ENCODE data around the gene TNFRSF13B. TPM values are rescaled to one million over a fixed set of nuclear protein-coding genes. Genes with fewer than 3 reads are reported as not detected.

Gene TNFRSF13B
- total and polyA plus RNA-seq, 10 of the 15 experiments (the other 5 are each of a cell fraction or from before 2014, with no cell fraction given): 15.5 to 231 (median 119) TPM

GRCh38 chr17:16939208-16939576, 32.7 kb downstream of the TNFRSF13B start (continued):
- TF ChIP-seq BHLHE40 (IDR thresholded peaks at IDR 0.05; ENCODE audit: borderline replicate concordance in 1 of 2, low read depth in 2 of 2, low read length in 1 of 2) (no peak), IKZF1 (conservative IDR thresholded peaks at IDR 0.05) (no peak), ZNF687 (IDR thresholded peaks at IDR 0.05) (no peak)

DNA sequence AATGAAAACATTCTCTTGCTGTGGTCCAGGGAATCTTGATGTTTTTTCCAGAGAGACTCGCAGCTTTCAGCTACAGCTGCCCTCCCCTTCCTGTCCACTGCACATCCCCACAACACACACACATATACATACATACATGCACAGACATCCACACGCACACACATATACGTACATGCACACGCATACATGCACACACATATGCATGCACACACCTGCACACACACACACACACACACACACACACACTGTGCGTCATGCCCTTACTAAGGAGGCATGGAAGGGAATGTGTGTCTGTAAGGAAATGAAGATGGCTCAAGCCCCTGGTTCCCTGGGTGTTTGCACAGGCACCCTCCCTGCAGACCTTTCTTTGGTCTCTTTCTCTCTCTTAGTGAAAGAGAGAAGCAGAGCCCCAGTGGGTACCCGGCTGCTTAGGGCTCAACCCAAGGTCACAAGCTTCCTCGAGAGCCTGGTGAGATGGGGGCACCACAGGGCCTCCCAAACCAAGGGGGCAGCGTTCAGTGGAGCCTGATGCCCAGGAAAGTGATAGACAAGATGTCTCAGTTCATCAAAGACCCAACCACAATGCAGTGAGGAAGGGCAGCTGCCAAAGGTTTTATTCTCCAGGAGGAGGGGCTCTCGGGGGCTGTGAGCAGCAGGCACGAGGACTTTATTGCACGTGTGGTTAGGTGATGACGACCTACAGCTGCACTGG, 33.3 kb downstream of the TNFRSF13B start:
- Histone ChIP-seq H3K4me1 (ENCODE audit: control insufficient read depth, insufficient read depth, low read length) (no peaks in the 10 kb centered on the region), H3K9ac (ENCODE audit: control insufficient read depth, insufficient read depth, low read length) (no peak overlapping the region), H2AFZ (ENCODE audit: control insufficient read depth, low read depth, low read length) (no peak overlapping the region), H3K79me2 (ENCODE audit: control insufficient read depth, insufficient read depth, low read length) (peaks cover 11% of the 10 kb centered on the region), H3K27ac (ENCODE audit: control insufficient read depth, insufficient read depth) (no peak overlapping the region), H3K36me3 (ENCODE audit: control insufficient read depth in 2 of 2, insufficient read depth in 2 of 2, low read length in 1 of 2) (peaks cover 53 to 59% of the 10 kb centered on the region in 2 experiments), H3K4me2 (ENCODE audit: control insufficient read depth, insufficient read depth) (no peak overlapping the region), H3K27me3 (replicated peaks in 1 of 2; ENCODE audit: control insufficient read depth in 2 of 2, insufficient read depth in 2 of 2, low read length in 1 of 2) (no peaks in the 10 kb centered on the region), H3K4me3 (no peak overlapping the region), H4K20me1 (ENCODE audit: control insufficient read depth, insufficient read depth) (no peaks in the 10 kb centered on the region; the same call in 1 of the 2 replicates), H3K9me3 (replicated peaks; ENCODE audit: control insufficient read depth, insufficient read depth, low read length) (no peaks in the 10 kb centered on the region)
- ChIA-PET RAD21 (ENCODE audit: unreplicated experiment) (interaction anchor here (0.8 kb wide), 1 partner anchor 52 kb away, joined by 3 read pairs; no protein-coding TSS in a partner anchor), CTCF (interaction anchor here (1.2 kb wide), 1 partner anchor 53 kb away, joined by 3 read pairs; no protein-coding TSS in a partner anchor), POLR2A (no interaction called here), SMC1A (ENCODE audit: uncharacterized antibody, unreplicated experiment) (no interaction called here)
- FAIRE-seq (no peak), ATAC-seq (no peak), DNase-seq (ENCODE audit: low read depth, low spot score) (no peak)
- TF ChIP-seq SMARCA5 (IDR thresholded peaks at IDR 0.05): no peak
- 0 out of 2 replicates have a peak, but pooled peaks have one; percentile 23 for TF ChIP-seq POLR2AphosphoS5 (IDR thresholded peaks at IDR 0.05; ENCODE audit: low read length)
- TF ChIP-seq, protein P1, sequence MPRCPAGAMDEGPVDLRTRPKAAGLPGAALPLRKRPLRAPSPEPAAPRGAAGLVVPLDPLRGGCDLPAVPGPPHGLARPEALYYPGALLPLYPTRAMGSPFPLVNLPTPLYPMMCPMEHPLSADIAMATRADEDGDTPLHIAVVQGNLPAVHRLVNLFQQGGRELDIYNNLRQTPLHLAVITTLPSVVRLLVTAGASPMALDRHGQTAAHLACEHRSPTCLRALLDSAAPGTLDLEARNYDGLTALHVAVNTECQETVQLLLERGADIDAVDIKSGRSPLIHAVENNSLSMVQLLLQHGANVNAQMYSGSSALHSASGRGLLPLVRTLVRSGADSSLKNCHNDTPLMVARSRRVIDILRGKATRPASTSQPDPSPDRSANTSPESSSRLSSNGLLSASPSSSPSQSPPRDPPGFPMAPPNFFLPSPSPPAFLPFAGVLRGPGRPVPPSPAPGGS (IDR thresholded peaks at IDR 0.05; ENCODE audit: borderline replicate concordance, insufficient read depth, low read depth, low read length, poor library complexity, severe bottlenecking): peak; percentile 40
- TF ChIP-seq POLR2A (IDR thresholded peaks at IDR 0.05; ENCODE audit: low read depth, low read length): peak; percentile 42; the same call in 1 of the 2 replicates
- TF ChIP-seq BHLHE40 (IDR thresholded peaks at IDR 0.05; ENCODE audit: borderline replicate concordance in 1 of 2, low read depth in 2 of 2, low read length in 1 of 2): peak in 1 of 2 experiments; percentile 46; a peak in 1 of 4 replicates
- TF ChIP-seq POLR2AphosphoS2 (IDR thresholded peaks at IDR 0.05; ENCODE audit: low read depth, low read length): 0 out of 2 replicates have a peak, but pooled peaks have one; percentile 21
- no peak for TF ChIP-seq YBX1 (IDR thresholded peaks at IDR 0.05)
- no peak for TF ChIP-seq HCFC1 (IDR thresholded peaks at IDR 0.05; ENCODE audit: low read length)
- BruUV-seq (replicated peaks): no TSS peak
- in situ Hi-C loops (cut with MboI): no loop called here
- intact Hi-C loops (cut with micrococcal nuclease; ENCODE audit: unreplicated experiment): no loop called here
- WGBS (ENCODE audit: insufficient coverage, insufficient replicate concordance, low lambda C conversion rate, missing lambda C conversion rate): 49% methylated on average over 12 of the region's 12 CpGs
